T follicular helper cell (primary cell): ENCODE results near the gene PTGER2.

ENCODE experiments used
- DNase-seq: peaks from one replicate; pipeline ENCODE4 v3.0.0-alpha.2; 2020; ENCODE audit warnings: low read depth

Gene PTGER2

DNA sequence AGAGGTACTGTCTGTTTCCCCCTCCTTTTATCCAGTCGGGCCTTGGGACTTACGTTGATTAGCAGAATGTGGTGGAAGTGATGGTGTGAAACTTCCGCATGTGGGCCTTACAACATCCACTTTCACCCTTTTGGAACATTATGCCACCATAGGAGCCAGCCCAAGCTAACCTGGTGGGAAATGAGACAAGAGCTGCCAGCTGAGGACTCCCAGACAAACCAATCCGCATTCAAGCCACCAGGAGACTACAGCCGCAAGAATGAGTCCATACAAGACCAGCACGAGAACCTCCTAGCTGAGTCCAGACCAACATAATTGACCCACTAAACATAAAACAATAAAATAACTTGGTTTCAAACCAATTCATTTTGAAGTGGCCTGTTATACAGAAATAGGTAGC is 9.1 kb upstream of the PTGER2 start:
- no peak for DNase-seq

DNA sequence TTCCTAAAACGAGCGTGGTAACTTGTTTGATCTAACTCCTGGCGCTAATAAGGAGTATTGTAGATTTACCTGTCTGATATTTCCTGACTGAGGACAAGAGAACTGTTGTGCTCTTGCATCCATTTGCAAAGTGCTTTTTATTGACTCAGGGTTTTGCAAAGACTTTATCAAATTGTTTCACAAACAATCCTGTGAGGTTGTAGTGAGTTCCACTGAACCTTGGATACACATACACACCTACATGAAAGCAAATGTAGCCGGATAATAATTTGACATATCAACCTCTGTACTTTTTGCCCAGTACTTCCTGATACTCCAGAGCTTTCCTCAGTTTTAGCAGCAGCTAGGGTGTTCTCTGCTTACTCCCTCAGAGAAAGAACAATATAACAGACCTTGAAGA is 6.7 kb upstream of the PTGER2 start:
- DNase-seq: no peak

DNA sequence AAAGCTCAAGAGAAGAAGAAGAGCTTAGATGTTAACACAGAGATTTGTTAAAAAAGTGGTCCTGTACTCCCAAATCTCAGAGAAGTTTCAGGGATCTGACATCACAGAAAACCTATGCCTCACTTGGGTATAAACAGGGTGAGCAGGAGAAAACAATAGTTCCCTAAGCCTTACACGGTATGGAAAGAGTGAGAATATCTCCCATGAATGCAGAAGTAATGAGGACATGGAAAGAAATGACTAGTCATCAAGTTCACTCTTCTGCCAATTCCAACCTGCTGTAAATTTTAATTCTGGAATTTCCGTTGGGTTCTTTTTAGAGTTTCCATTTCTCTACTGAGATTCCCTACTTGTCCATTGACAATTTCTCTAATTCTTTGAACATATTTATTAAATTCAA is 6.2 kb upstream of the PTGER2 start:
- DNase-seq: no peak

DNA sequence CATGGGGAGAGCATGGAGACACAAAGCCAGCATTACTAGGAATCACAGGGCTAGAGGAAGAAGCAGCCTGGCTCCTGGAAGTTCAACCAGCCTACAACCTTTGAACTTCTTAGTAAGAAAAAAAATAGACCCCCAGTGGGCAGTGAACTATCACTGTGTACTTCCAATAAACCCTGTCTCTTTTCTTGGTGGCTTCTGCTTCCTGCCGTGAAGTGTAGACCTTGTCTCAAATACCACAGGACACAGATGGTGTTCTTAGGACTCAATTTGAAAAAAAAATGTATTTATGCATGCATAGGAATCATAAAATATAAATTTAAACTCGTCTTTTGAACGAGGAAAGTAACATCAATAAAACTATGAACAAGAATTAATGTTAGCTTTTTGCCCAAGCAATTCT is 3.6 kb upstream of the PTGER2 start:
- no peak for DNase-seq

DNA sequence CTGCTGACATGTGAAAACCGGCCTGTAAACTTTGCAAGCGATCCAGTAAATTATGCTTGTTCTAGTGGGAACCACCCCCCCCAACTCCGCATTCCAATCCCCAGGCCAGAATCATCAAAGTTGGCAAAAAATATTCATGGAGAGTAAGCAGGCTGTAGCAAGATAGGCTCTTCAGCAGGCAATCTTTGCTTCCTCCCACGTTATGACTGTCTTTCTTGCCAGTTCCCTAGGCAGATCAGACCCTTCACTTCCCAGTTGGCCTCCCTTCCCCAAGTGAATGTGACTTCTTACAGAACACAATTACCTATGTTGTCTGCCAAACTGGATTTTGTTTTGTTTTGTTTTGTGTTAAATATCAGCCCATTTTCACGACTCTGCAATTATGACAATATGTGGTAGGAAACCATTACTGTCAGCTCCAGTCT is 1.2 kb upstream of the PTGER2 start:
- DNase-seq: no peak

DNA sequence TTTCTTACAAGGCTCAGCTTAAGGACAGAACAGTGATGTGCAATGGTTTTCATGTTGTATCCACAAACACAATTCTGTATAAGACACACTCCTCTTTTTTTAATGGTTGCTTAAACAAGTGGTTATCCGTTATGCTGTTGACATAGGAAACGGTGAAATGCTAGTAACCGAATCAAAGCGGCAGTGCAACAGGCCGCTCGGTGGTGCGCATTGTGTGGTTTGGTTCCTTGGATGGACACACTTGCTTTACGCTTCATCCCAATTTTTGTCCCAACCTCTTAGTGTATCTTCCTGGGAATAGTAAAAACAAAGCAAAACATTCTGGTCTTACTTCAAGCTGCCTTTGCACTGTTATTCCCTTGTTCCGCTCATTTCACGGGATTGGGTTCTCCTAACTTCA is 650 bp upstream of the PTGER2 start:
- DNase-seq: no peak

DNA sequence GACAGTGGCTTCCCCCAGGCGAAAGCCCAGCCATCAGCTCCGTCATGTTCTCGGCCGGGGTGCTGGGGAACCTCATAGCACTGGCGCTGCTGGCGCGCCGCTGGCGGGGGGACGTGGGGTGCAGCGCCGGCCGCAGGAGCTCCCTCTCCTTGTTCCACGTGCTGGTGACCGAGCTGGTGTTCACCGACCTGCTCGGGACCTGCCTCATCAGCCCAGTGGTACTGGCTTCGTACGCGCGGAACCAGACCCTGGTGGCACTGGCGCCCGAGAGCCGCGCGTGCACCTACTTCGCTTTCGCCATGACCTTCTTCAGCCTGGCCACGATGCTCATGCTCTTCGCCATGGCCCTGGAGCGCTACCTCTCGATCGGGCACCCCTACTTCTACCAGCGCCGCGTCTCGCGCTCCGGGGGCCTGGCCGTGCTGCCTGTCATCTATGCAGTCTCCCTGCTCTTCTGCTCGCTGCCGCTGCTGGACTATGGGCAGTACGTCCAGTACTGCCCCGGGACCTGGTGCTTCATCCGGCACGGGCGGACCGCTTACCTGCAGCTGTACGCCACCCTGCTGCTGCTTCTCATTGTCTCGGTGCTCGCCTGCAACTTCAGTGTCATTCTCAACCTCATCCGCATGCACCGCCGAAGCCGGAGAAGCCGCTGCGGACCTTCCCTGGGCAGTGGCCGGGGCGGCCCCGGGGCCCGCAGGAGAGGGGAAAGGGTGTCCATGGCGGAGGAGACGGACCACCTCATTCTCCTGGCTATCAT is 663 bp downstream of the PTGER2 start:
- no peak for DNase-seq

DNA sequence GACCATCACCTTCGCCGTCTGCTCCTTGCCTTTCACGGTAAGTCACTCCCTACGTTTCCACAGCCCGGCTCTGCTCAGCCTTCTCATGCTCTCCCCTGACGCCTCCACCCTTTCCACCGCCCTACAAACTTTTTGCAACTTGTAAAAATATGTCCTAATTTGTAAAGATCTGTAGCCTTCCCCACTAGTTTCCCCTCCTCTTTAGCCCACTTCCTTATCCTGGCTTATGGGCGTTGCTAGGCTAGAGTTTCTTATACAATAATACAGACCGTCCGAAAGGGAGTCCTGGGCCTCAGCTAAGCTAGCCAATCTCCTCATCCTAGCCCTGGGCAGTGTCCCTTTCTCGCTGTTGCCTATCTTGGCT is 1.2 kb downstream of the PTGER2 start:
- DNase-seq: no peak

DNA sequence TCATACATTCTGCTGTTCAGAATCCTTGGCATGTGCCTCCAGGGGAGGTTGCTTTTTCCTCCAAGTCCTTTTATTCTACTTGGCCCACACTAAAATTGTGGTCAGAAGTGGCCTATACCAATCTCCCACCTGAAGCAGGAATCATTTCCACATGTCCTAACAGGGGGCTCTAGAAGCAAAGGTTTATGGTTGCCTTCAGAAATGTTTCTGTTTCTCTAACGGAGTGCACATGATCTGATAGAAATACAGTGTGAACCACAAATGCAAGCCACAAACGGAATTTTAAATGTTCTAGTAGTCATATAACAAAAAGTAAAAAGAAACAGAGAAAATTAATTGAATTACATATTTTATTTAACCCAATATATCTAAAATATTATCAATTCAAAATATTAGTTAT is 4.0 kb downstream of the PTGER2 start:
- DNase-seq: no peak

DNA sequence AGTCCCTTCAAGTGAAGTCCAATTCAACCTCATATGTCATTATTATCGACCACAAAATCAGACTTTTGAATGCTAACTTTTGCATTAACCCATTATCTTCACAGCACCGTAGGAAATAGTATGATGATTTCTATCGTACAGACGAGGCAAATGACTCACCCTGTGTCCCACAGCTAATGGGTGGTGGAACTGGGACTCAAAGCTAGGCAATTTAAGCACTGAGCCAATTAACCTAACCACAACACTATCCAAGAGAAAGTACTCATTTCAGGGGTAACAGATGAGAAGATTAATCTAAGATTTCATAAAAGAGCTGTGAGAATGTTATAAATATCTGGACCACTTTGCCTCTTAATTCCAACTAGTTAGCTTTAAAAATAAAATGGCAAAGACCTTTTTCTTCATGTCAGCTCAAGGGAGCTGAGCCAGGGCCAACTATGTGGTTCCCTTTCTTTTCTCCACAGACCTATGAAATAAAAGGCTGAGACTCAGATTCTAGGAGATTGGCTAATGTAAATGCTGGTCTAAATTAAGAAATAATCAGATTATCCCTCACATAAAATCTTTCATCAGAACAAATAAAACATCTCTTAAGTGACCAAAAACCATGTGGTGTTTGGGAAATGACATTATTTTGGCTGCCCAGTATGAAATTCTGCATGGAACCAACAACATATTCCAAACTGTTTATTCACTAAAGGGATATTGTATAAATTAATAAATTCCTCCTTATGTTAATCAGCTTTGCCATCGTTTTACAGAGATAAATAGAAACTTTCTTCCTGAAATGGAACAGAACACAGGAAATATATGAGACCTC is 4.9 kb downstream of the PTGER2 start:
- DNase-seq: no peak

DNA sequence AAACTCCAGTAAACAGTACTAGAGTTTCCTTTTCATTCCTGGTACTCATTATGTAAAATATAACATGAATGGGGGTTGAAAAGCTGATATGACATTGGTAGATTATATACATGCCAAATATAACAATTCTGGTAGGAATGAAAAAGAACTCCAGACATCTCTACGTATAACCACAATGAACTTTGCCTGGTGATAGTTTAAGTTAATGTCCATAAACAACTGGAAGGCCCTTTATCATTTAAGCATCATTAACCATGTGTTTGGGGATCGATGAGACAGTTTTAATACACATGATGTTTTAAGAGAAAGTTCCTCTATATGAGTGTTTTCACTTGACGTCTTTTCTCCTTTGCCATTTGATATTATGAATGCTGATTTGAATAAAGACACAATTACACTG is 5.8 kb downstream of the PTGER2 start:
- no peak for DNase-seq

DNA sequence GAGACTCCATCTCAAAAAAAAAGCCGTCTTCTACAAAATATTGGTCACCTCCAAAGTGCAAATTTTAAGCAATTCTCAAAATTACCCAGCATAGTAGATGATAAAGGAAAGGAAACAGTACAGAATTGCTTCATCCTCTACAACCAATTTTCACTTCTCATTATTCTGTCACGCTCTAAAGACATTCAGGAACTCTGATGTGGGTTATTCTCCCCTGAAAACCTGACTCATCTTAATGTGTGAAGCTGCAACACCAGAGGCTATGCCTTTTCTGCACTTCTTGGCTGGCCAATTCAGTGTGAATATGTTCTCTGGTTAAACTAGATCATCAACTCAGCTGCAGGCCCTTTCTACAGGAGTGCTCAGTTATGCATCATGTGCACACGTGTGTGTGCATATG is 11.0 kb downstream of the PTGER2 start:
- no peak for DNase-seq

DNA sequence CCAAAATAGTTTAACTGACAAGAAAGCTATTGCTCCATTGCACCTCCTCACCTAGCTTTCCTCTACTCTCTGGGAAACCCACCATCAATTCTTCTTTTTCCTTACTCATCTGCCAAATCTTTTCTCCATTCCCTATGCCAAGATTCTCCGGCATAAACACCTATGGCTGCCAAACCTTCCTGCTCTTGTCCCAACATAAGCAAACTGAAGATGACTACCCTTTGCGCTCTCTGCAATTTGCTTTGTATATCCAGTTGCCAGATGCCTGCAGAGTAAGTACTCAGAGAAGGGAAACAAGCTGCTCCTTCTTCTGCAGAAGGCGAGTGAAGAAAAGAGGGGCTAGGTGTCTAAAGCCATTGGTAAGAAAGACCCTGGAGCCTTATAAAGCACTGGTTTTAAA is 11.5 kb downstream of the PTGER2 start:
- no peak for DNase-seq

DNA sequence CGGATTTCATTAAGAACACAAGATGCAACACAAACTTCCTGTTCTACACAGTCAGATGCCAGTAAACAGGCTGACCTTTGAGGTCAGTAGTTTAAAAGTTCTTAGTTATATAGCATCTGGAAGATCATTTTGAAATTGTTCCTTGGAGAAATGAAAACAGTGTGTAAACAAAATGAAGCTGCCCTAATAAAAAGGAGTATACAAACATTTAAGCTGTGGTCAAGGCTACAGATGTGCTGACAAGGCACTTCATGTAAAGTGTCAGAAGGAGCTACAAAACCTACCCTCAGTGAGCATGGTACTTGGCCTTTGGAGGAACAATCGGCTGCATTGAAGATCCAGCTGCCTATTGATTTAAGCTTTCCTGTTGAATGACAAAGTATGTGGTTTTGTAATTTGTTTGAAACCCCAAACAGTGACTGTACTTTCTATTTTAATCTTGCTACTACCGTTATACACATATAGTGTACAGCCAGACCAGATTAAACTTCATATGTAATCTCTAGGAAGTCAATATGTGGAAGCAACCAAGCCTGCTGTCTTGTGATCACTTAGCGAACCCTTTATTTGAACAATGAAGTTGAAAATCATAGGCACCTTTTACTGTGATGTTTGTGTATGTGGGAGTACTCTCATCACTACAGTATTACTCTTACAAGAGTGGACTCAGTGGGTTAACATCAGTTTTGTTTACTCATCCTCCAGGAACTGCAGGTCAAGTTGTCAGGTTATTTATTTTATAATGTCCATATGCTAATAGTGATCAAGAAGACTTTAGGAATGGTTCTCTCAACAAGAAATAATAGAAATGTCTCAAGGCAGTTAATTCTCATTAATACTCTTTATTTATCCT is 13.5 kb downstream of the PTGER2 start:
- DNase-seq: no peak

DNA sequence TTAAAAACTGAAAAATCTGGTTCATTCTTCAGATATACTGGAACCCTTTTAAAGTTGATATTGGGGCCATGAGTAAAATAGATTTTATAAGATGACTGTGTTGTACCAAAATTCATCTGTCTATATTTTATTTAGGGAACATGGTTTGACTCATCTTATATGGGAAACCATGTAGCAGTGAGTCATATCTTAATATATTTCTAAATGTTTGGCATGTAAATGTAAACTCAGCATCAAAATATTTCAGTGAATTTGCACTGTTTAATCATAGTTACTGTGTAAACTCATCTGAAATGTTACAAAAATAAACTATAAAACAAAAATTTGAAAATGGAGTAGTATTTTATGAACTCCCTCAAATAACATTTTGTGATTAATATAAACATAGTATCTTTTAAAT is 14.2 kb downstream of the PTGER2 start:
- no peak for DNase-seq

DNA sequence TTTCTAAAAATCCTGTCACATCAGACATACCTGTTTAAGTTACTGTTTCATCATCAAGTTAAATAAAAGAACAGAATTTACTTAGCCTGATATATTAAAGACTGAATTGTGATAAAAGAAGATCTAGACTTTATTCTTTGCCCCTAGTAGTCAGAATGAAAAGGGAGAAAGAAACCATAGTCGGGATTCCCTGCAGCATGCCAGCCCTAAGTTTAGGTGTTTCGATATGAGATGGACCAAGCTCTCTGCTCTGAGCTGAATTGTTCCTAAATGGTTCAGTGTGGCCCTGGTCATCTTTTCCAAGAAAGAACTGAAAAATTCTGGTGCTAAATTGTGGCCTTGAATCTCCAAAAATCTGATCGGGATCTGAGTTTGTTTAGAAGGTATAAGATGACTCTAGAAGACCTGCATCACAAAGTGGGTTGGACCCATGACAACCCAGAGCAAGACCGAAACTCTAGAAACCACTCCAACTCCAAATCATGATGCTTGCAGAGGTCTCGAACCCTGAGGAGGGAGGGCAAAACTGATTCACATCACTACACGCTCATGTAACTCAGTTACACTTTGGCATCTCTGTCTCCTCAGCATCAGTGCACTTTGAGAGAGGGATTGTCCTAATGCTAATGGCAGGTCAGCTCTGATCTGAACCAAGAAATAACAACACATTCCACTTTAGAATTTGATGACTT is 15.7 kb downstream of the PTGER2 start:
- DNase-seq: no peak

DNA sequence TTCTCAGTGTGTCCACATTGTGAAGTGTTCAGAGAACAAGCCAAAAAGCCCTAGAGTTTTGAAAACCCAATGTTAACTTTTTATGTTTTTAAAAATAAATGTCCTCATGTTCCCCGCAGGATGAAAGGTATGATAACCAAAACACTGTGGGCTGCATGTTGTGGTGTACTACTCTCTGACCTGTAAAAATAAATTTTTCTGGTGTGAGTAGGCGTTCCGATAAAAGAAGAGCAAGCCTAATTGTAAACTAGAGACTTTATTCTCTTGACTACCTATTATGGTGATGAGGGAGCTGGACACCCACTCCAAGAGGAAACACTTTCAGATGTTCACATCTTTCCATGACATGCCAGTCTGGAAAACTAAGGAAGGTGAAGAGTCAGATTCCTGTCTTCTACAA is 18.2 kb downstream of the PTGER2 start:
- no peak for DNase-seq

DNA sequence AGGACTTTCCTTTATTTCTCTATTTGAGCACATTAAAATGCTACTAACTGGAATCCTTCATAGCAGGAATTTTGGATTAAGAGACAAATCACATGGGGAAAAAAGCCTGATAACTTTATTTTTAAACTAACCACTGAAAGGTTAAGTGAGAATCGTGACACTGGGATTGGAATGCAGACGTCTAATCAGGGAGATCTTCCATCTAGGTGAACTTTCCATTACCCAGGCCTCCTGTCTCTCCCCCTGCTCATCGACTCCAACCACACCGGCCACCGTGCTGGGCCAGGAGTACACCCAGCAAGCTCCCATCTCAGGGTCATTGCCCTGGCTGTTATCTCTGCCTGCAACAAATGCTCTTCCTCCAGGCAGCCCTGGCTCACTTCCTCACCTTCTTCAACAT is 19.0 kb downstream of the PTGER2 start:
- no peak for DNase-seq

DNA sequence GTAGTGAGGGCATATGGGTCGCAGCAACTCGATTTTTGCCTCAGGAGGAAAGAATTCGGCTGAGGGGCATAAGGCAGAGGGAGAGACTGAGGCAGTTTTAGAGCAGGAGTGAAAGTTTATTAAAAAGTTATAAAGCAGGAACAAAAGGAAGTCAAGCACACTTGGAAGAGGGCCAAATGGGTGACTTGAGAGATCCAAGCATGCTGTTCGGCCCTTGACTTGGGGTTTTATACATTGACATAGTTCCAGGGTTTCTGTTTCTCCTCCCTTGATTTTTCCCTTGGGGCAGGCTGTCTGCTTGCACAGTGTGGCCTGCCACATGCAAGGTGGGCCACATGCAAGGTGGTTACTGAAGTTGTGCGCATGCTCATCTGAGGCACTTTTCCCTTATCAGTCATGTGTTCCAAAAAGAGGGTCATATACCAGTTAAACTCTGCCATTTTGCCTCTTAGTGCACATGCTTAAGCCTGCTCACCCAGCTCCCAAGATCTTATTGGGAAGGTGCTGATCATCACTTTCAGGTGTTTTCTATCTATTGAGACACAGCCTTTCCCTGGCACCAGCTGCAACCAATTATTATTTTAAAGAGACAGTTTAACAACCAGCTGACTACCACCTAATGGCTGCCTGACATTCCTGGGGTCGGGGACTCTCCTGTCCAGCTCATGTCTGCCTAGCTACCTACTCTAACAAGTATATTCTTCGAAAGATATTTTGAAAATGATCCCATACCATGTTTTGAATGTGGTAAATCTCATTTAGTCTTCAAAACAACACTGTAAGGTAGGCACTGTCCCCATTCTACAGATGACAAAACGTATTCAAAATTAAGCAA is 19.9 kb downstream of the PTGER2 start:
- no peak for DNase-seq

DNA sequence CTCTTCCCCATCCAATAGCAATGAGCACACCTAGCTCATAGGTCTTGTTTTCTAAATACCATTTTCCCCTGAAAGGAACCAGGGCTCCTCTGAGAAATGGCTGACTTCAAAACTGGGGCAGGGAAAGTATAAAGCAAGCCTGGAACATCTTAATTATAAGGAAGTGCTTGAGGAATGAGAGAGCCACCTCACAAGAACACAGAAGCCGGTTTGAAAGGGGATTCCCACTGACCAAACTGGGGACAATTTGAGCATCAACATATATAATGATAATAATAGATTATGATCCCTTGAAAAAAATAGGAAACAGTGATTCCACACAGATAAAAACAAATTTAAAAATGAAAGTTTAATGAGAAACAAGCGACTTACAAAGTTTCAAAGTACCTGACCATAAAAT is 22.1 kb downstream of the PTGER2 start:
- no peak for DNase-seq

DNA sequence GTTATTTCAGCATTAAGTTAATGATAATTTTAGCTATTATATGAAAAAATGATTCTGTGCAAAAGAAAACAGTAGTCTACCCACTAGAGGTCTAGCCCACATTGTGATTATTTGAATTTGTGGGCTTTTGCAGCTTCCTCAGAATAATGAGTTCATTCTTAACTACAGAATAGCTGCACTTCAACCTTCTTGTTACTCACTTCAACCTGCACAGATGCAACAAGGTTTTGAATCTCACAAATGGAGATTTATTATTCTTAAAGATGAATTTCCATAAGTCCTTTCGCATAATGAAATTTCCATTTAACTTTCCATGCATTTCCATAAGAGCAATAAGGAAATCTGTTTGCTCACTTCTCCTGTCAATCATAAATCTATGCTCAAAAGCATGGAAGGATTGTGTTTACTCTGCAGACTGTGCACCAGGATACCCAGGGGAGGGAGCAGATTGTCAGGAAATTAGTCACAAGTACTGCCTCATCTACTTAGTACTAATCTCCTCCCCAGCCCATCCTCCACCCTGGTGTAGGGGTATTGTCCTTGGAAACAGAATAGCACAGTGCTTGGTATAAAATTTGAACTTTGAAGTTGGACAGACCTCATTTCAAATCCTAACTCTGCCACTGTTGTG is 24.1 kb downstream of the PTGER2 start:
- no peak for DNase-seq
